HG02610 (cell line): ENCODE measurements around the gene HMGCL.

Experiments used
- ATAC-seq: cut with Tn5 transposase; IDR thresholded peaks from one replicate; pipeline ENCODE4 v1.9.1; 2021; ENCODE audit warnings: mild to moderate bottlenecking, moderate library complexity; ENCODE audit not compliant: unreplicated experiment

HMGCL gene

GRCh38 chr1:23779826-23780371, 45.3 kb downstream of the HMGCL start:
- ATAC-seq = no peak

- peak; percentile 70 for ATAC-seq
Observed at GRCh38 chr1:23777979-23778814, 47.0 kb downstream of the HMGCL start, which contains the start of gene PITHD1. TSS of gene PITHD1 (plus strand) at chr1:23778418. CDS start at chr1:23778516, 98 bp downstream.

DNA sequence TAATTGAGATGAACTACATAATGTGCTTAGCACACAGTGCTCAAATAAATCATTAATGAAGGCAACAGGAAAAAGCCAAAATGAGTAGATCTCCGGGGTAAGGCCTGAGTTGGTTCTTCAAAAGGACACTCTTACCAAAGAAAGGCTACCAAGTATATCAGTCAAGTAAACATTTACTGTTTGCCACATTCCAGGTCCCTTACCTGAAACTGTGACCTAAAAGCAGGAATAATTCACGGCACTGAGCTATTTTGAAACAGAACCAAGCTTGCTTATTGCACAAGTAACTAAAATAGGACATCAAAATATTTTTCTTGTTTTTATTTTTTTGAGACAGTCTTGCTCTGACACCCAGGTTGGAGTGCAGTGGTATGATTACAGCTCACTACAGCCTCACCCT, 49.0 kb downstream of the HMGCL start:
- no peak for ATAC-seq

DNA sequence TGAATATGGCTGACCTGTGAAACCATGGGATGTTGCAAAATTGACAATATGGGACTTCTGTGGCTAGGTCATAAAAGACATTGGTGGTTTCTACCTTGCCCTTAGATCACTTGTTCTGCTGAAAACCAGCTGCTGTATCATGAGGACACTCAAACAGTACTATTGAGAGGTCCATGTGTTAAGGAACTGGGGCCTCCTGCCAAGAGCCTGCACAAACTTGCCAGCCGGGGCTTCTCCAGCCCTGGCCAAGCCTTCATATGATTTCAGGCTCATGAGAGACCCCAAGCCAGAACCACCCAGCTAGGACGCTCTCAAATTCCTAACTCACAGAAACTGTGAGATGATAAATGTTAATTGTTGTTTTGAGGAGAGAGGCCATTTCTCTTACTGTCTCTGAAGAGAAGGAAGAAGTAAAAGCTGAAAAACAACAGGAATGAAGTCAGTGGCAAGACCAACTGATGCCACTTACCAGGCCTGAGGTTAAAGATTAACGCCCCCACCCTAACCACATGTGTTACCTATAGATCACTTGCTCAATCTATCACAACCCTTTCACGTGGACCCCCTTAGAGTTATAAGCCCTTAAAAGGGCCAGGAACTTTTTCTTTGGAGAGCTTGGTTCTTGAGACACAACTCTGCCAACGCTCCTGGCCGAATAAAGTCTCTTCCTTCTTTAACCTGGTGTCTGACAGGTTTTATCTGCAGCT, 50.9 kb downstream of the HMGCL start:
- no peak for ATAC-seq

GRCh38 chr1:23772854-23773242, 52.4 kb downstream of the HMGCL start:
- ATAC-seq = no peak

GRCh38 chr1:23772049-23772853, 53.0 kb downstream of the HMGCL start:
- no peak for ATAC-seq

DNA sequence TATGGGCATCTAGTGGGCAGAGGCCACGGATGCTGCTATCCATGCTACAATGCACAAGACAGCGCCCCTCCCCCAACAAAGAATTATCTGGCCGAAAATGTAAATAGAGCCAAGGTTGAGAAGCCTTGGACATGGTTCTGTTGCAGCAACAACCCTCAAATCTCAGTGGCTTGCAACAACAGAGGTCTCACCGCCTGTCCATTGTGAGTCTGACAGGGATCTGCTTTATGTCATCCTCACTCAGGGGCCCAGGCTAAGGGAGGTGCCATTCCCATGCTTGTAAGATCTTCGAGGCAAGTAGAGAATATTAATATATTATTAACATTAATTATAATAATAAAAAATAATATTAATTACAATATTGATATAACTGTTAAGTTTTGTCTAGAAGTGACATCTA, 56.5 kb downstream of the HMGCL start:
- no peak for ATAC-seq

- no peak for ATAC-seq
Observed at GRCh38 chr1:23763041-23763577, 62.1 kb downstream of the HMGCL start.

- ATAC-seq = no peak
Observed at GRCh38 chr1:23759277-23759676, 66.0 kb downstream of the HMGCL start.

DNA sequence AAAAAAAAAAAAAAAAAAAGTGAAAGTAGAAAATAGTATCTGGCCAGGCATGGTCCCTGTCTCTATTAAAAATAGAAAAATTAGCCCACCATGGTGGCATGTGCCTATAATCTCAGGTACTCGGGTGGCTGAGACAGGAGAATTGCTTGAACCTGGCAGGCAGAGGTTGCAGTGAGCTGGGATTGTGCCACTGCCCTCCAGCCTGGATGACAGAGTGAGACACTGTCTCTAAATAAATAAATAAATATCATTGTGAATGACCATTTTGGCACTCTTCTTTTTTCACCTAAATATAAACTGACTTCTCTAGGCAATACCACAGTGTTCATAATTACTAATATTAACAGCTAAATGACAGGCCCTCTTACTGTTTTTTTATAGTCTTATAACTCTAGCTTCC, 67.4 kb downstream of the HMGCL start:
- no peak for ATAC-seq

- ATAC-seq = no peak
Observed at GRCh38 chr1:23756676-23757075, 68.6 kb downstream of the HMGCL start.

DNA sequence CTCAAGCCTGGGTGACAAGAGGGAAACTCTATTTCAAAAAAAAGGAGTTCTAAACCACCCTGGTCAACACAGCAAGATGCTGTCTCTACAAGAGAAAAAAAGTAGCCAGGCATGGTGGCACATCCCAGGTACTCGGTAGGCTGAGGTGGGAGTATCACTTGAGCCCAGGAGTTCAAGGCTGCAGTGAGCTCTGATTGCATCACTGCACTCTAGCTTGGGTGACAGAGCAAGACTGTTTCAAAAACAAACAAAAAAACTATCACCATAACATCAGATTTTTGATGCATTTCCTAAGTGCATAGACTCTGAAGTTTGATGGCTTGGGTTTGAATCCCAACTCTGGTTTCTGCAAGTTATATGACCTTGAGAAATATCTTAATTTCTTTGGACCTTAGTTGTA, 72.3 kb downstream of the HMGCL start:
- ATAC-seq = no peak
